Measurements from ENCODE around the gene ACBD4. TPM values are rescaled to one million over a fixed set of nuclear protein-coding genes. Genes with fewer than 3 reads are reported as not detected.

Gene ACBD4
- total and polyA plus RNA-seq, 10 of the 15 experiments (the other 5 are each of a cell fraction or from before 2014, with no cell fraction given): 0.20 to 13.8 (median 6.9) TPM

- ChIA-PET CTCF (interaction anchor here (2.1 to 4.7 kb wide), 4 partner anchors 12 to 36 kb away, joined by 5 to 19 read pairs (median 18); partner anchors contain the start of genes ACBD4 and HEXIM1), POLR2A (interaction anchor here (1.6 kb wide), 1 partner anchor 10 kb away, joined by 4 read pairs; the partner anchor contains the start of gene HEXIM2), RAD21 (ENCODE audit: unreplicated experiment) (interaction anchor here (0.6 to 0.9 kb wide), 2 partner anchors 10 to 39 kb away, joined by 3 read pairs; partner anchors contain the start of gene HEXIM2), SMC1A (ENCODE audit: uncharacterized antibody, unreplicated experiment) (no interaction called here)
- Histone ChIP-seq H3K27me3 (replicated peaks in 1 of 2; ENCODE audit: control insufficient read depth in 2 of 2, insufficient read depth in 2 of 2, low read length in 1 of 2) (no peaks in the 10 kb centered on the region), H3K79me2 (ENCODE audit: control insufficient read depth, insufficient read depth, low read length) (no peaks in the 10 kb centered on the region), H2AFZ (ENCODE audit: control insufficient read depth, low read depth, low read length) (no peak overlapping the region), H3K4me2 (ENCODE audit: control insufficient read depth, insufficient read depth) (no peak overlapping the region), H3K27ac (ENCODE audit: control insufficient read depth, insufficient read depth) (no peak overlapping the region; the same call in 1 of the 2 replicates), H3K9me3 (replicated peaks; ENCODE audit: control insufficient read depth, insufficient read depth, low read length) (no peaks in the 10 kb centered on the region), H3K36me3 (ENCODE audit: control insufficient read depth in 2 of 2, insufficient read depth in 2 of 2, low read length in 1 of 2) (no peaks in the 10 kb centered on the region), H4K20me1 (ENCODE audit: control insufficient read depth, insufficient read depth) (no peaks in the 10 kb centered on the region), H3K4me3 (no peak overlapping the region), H3K9ac (ENCODE audit: control insufficient read depth, insufficient read depth, low read length) (no peak overlapping the region), H3K4me1 (ENCODE audit: control insufficient read depth, insufficient read depth, low read length) (peaks cover 7% of the 10 kb centered on the region; the same call in 1 of the 2 replicates)
- BruUV-seq (replicated peaks): no TSS peak
- ATAC-seq: no peak
- in situ Hi-C loops (cut with MboI): no loop called here
- intact Hi-C loops (cut with micrococcal nuclease; ENCODE audit: unreplicated experiment): no loop called here
- no peak for DNase-seq (ENCODE audit: low read depth, low spot score)
- FAIRE-seq: no peak
- WGBS (ENCODE audit: insufficient coverage, insufficient replicate concordance, low lambda C conversion rate, missing lambda C conversion rate): 74% methylated on average over 20 of the region's 20 CpGs
- TF ChIP-seq POLR2AphosphoS5 (IDR thresholded peaks at IDR 0.05; ENCODE audit: low read length) (no peak), ZZZ3 (IDR thresholded peaks at IDR 0.05; ENCODE audit: control insufficient read depth, insufficient read length, low read depth) (no peak), MLLT1 (IDR thresholded peaks at IDR 0.05) (no peak), PAX5 (IDR thresholded peaks at IDR 0.05; ENCODE audit: borderline replicate concordance, low read depth, low read length) (no peak), ZNF384 (IDR thresholded peaks at IDR 0.05; ENCODE audit: borderline replicate concordance, low read depth, low read length) (no peak), HDGF (IDR thresholded peaks at IDR 0.05) (no peak), YY1 (IDR thresholded peaks at IDR 0.05; ENCODE audit: low read depth, low read length) (no peak), LARP7 (IDR thresholded peaks at IDR 0.05) (no peak), FOS (IDR thresholded peaks at IDR 0.05; ENCODE audit: borderline replicate concordance, extremely low read depth, insufficient read length) (no peak)
Observed at GRCh38 chr17:45171338-45172231, 36.1 kb downstream of the ACBD4 start.

All from GM12878 (cell line).